ENCODE data around the gene HDAC4.
"Not testable (repeated sequence)": the region's sequence is repeated elsewhere in the genome, so short reads cannot be mapped to it uniquely, and the experiment has no call there.

Gene HDAC4

GRCh38 chr2:239282448-239283287 is 118.2 kb downstream of the HDAC4 start:
- no peak for DNase-seq (ENCODE audit: low spot score in 2 of 2)
- H3K9me3 Mint-ChIP-seq: no peaks in the 10 kb centered on the region
- peaks cover 17% of the 10 kb centered on the region for H3K27me3 Mint-ChIP-seq

GRCh38 chr2:239280296-239281017 is 120.4 kb downstream of the HDAC4 start:
- not testable (repeated sequence) for DNase-seq (ENCODE audit: low spot score in 2 of 2); H3K4me3 Mint-ChIP-seq; ATAC-seq (ENCODE audit: low read depth); H3K27ac Mint-ChIP-seq; H3K36me3 Mint-ChIP-seq; H3K9me3 Mint-ChIP-seq
- H3K27me3 Mint-ChIP-seq: peaks cover 12% of the 10 kb centered on the region
- H3K4me1 Mint-ChIP-seq: peaks cover 12% of the 10 kb centered on the region

More at GRCh38 chr2:239282448-239283287, 118.2 kb downstream of the HDAC4 start:
- no peak for ATAC-seq (ENCODE audit: low read depth)
- H3K4me3 Mint-ChIP-seq: no peak overlapping the region
- peaks cover 25% of the 10 kb centered on the region for H3K4me1 Mint-ChIP-seq
- no peak overlapping the region for H3K27ac Mint-ChIP-seq
- H3K36me3 Mint-ChIP-seq: peaks cover 3% of the 10 kb centered on the region

DNA sequence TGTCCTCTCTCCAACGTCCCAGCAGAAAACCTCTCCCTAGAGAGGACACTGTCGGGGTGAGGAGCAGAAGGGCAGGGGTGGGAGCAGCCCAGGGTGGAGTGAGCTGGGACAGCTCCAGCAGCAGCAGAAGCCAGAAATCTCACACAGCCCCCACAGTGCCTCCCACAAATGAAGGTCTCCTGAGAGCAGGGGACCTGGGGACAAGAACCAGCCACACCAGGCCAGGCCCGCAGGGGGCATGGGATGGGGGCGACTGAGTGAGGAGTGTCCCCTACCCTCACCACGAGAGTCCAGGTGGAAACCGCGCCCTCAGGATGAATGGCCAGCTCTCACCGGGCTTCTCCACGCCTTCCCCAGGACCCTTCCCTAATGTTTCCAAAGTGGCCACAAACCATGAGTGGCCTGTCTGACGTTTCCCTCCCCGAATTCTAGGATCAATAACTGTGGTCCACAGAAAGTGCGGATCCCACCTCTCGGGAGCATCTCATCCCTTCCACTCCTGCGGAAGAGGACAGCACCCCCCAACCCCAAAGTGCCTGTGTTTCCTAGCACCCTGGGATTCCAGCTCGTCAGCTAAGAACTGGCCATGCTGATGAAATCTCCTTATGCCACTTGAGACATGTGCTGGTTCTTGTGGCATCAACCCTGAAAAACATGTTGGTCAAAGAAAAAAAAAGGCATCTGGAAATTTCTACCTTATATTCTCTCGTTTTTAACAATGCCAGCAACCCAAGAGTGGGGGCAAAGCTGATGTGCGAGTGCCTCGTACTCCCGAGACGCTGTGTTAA is 121.1 kb downstream of the HDAC4 start:
- Mint-ChIP-seq H3K27ac (no peak overlapping the region), H3K27me3 (peaks cover 13% of the 10 kb centered on the region), H3K4me1 (peaks cover 11% of the 10 kb centered on the region)

DNA sequence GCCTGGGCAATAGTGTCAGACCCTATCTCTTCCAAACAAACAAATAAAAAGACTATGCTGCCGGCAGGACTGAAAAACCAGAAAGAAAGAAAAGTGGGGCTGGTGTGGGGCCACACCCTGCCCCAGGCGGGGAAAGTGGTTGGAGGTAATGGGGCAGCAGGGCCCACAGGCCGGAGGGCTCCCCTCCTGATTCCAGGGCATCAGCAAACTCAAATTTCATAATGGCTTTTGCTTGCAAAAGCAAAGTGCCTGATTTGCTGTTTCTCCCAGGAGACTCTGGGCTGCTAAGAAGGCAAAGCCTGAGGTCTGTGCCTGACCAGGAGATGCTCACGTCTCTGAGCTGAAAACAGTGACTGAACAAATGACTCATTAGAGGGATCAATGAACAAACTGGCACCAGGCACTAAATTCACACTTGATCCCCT is 121.9 kb downstream of the HDAC4 start:
- peaks cover 14% of the 10 kb centered on the region for H3K27me3 Mint-ChIP-seq
- DNase-seq (ENCODE audit: low spot score in 2 of 2): no peak
- no peak overlapping the region for H3K27ac Mint-ChIP-seq
- H3K36me3 Mint-ChIP-seq: no peaks in the 10 kb centered on the region
- peaks cover 15% of the 10 kb centered on the region for H3K4me1 Mint-ChIP-seq
- no peaks in the 10 kb centered on the region for H3K9me3 Mint-ChIP-seq
- no peak overlapping the region for H3K4me3 Mint-ChIP-seq
- ATAC-seq (ENCODE audit: low read depth): no peak

More for the DNA sequence above, 121.1 kb downstream of the HDAC4 start:
- DNase-seq (ENCODE audit: low spot score in 2 of 2) (no peak), ATAC-seq (ENCODE audit: low read depth) (no peak)
- Mint-ChIP-seq H3K36me3 (no peaks in the 10 kb centered on the region), H3K9me3 (no peaks in the 10 kb centered on the region), H3K4me3 (no peak overlapping the region)

GRCh38 chr2:239278361-239278760 is 122.5 kb downstream of the HDAC4 start:
- DNase-seq (ENCODE audit: low spot score in 2 of 2): no peak
- Mint-ChIP-seq H3K4me1 (peaks cover 18% of the 10 kb centered on the region), H3K36me3 (no peaks in the 10 kb centered on the region), H3K27me3 (peaks cover 19% of the 10 kb centered on the region), H3K27ac (no peak overlapping the region), H3K9me3 (no peaks in the 10 kb centered on the region), H3K4me3 (no peak overlapping the region)
- ATAC-seq (ENCODE audit: low read depth): no peak

GRCh38 chr2:239277401-239278085 is 123.3 kb downstream of the HDAC4 start:
- Mint-ChIP-seq H3K27ac (no peak overlapping the region), H3K36me3 (no peaks in the 10 kb centered on the region), H3K4me3 (no peak overlapping the region), H3K27me3 (peaks cover 25% of the 10 kb centered on the region), H3K9me3 (no peaks in the 10 kb centered on the region), H3K4me1 (peaks cover 22% of the 10 kb centered on the region)
- ATAC-seq (ENCODE audit: low read depth) (no peak), DNase-seq (ENCODE audit: low spot score in 2 of 2) (no peak)

- H3K4me1 Mint-ChIP-seq: peaks cover 22% of the 10 kb centered on the region
- no peaks in the 10 kb centered on the region for H3K9me3 Mint-ChIP-seq
- no peaks in the 10 kb centered on the region for H3K36me3 Mint-ChIP-seq
- DNase-seq (ENCODE audit: low spot score in 2 of 2) (no peak), ATAC-seq (ENCODE audit: low read depth) (no peak)
- H3K27ac Mint-ChIP-seq: no peak overlapping the region
- no peak overlapping the region for H3K4me3 Mint-ChIP-seq
- H3K27me3 Mint-ChIP-seq: peaks cover 25% of the 10 kb centered on the region
Observed at GRCh38 chr2:239276851-239277250, 124.0 kb downstream of the HDAC4 start.

GRCh38 chr2:239275847-239276831 is 124.7 kb downstream of the HDAC4 start:
- Mint-ChIP-seq H3K27me3 (peaks cover 29% of the 10 kb centered on the region), H3K36me3 (no peaks in the 10 kb centered on the region), H3K4me1 (peaks cover 22% of the 10 kb centered on the region), H3K4me3 (no peak overlapping the region), H3K27ac (no peak overlapping the region), H3K9me3 (no peaks in the 10 kb centered on the region)
- ATAC-seq (ENCODE audit: low read depth): no peak
- DNase-seq (ENCODE audit: low spot score in 2 of 2): no peak

DNA sequence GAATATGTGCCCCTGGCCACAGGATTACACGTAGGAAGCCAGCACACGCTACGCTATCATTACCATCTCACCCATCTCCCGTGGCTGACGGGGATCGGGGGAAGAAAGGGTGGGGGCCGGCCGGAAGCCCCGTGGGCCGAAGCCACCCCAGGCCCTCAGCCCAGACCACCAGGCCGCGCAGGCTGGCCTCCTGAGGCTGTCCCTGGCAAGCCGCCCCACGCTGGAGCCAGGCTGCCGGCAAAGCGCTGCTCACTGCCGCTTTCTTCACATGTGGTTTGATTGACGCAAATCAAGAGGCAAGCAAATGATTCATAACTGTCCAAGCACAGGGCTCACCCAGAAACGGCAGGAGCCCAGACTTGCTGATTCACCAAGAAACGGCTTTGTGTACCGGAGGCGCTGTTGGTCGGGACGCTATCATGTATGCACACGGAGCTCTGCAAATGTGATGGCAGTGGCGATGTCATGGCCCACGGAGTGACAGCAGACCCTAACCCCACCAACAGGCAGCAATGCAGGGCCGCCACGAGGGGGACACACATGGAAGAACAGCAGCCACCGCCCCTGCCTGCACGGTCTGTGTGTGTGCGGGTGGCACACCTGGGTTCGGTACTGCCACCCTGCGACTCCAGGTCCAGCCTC is 125.7 kb downstream of the HDAC4 start:
- DNase-seq (ENCODE audit: low spot score in 2 of 2) (peak in 1 of 2 donors; percentile 51), ATAC-seq (ENCODE audit: low read depth) (peak; percentile 93)
- Mint-ChIP-seq H3K4me1 (peaks cover 22% of the 10 kb centered on the region), H3K27me3 (peaks cover 30% of the 10 kb centered on the region), H3K4me3 (peak overlapping the region; percentile 69), H3K27ac (peak overlapping the region; percentile 55), H3K36me3 (no peaks in the 10 kb centered on the region), H3K9me3 (no peaks in the 10 kb centered on the region)

GRCh38 chr2:239274391-239275043 is 126.3 kb downstream of the HDAC4 start:
- DNase-seq (ENCODE audit: low spot score in 2 of 2) (no peak), ATAC-seq (ENCODE audit: low read depth) (peak; percentile 12)
- Mint-ChIP-seq H3K4me1 (peaks cover 22% of the 10 kb centered on the region), H3K4me3 (peak overlapping the region; percentile 69), H3K9me3 (no peaks in the 10 kb centered on the region), H3K36me3 (no peaks in the 10 kb centered on the region), H3K27ac (peak overlapping the region; percentile 55), H3K27me3 (peaks cover 35% of the 10 kb centered on the region)

GRCh38 chr2:239273280-239274234 is 127.3 kb downstream of the HDAC4 start:
- Mint-ChIP-seq H3K4me1 (peaks cover 30% of the 10 kb centered on the region), H3K4me3 (no peak overlapping the region), H3K27me3 (peaks cover 42% of the 10 kb centered on the region), H3K9me3 (no peaks in the 10 kb centered on the region), H3K36me3 (no peaks in the 10 kb centered on the region), H3K27ac (no peak overlapping the region)
- ATAC-seq (ENCODE audit: low read depth): no peak
- no peak for DNase-seq (ENCODE audit: low spot score in 2 of 2)

Data from memory B cell (primary cell).